ENCODE results near the gene MACROH2A1.

MACROH2A1 gene

GRCh38 chr5:135319458-135319857 is 79.6 kb downstream of the MACROH2A1 start:
- H3K9me2 ChIP-seq (ENCODE audit: low read depth, low read length), result no peaks in the 10 kb centered on the region
- no peak overlapping the region for H3K4me2 ChIP-seq (ENCODE audit: low read length)
- no peaks in the 10 kb centered on the region for H3K27me3 ChIP-seq (ENCODE audit: insufficient read depth, low read length)
- H3F3A ChIP-seq (ENCODE audit: insufficient read depth, low read length), result no peaks in the 10 kb centered on the region
- H4K20me1 ChIP-seq (ENCODE audit: insufficient read depth, low read length), result no peaks in the 10 kb centered on the region
- no peak overlapping the region for H2AFZ ChIP-seq (ENCODE audit: low read length)
- no peaks in the 10 kb centered on the region for H3K36me3 ChIP-seq (ENCODE audit: insufficient read depth, low read length)
- no peak overlapping the region for H3K27ac ChIP-seq (ENCODE audit: low read depth, low read length, poor library complexity, severe bottlenecking)
- no peaks in the 10 kb centered on the region for H3K79me2 ChIP-seq (ENCODE audit: insufficient read depth, low read length)
- H3K4me3 ChIP-seq (ENCODE audit: low read depth, low read length, poor library complexity, severe bottlenecking), result no peak overlapping the region
- no peak overlapping the region for H3K9ac ChIP-seq (ENCODE audit: low read length)
- H3K9me3 ChIP-seq (ENCODE audit: low read length), result no peaks in the 10 kb centered on the region
- TF ChIP-seq EZH2 (IDR thresholded peaks at IDR 0.05; ENCODE audit: borderline replicate concordance, low read length), result no peak
- TF ChIP-seq, protein P1, sequence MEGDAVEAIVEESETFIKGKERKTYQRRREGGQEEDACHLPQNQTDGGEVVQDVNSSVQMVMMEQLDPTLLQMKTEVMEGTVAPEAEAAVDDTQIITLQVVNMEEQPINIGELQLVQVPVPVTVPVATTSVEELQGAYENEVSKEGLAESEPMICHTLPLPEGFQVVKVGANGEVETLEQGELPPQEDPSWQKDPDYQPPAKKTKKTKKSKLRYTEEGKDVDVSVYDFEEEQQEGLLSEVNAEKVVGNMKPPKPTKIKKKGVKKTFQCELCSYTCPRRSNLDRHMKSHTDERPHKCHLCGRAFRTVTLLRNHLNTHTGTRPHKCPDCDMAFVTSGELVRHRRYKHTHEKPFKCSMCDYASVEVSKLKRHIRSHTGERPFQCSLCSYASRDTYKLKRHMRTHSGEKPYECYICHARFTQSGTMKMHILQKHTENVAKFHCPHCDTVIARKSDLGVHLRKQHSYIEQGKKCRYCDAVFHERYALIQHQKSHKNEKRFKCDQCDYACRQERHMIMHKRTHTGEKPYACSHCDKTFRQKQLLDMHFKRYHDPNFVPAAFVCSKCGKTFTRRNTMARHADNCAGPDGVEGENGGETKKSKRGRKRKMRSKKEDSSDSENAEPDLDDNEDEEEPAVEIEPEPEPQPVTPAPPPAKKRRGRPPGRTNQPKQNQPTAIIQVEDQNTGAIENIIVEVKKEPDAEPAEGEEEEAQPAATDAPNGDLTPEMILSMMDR (IDR thresholded peaks at IDR 0.05; ENCODE audit: low read length), result no peak
- no peaks in the 10 kb centered on the region for H3K4me1 ChIP-seq (ENCODE audit: insufficient read depth, low read length, severe bottlenecking)

DNA sequence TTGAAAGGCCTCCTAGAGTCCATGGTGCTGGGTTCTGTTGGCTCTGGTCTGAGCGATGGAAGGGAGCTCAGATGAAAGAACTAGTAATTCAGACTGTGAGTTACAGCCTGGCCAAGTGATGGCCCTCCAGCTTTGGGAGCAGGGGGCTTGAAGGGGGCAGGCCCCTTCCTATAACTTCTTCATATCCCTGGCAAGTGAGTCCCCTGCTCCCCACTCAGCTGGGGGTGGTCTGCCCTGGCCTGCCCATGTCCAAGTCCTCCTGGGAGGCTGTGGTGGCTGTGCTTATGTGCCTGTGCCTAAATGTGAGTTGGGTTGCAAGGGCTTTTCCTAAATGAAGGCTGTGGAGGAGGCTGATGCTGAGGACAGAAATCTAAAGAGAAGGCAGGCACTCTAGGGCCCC is 80.1 kb downstream of the MACROH2A1 start:
- H3K27ac ChIP-seq (ENCODE audit: low read depth, low read length, poor library complexity, severe bottlenecking), result no peak overlapping the region
- no peaks in the 10 kb centered on the region for H3K79me2 ChIP-seq (ENCODE audit: insufficient read depth, low read length)
- no peaks in the 10 kb centered on the region for H4K20me1 ChIP-seq (ENCODE audit: insufficient read depth, low read length)
- H3K9ac ChIP-seq (ENCODE audit: low read length), result no peak overlapping the region
- H3K9me3 ChIP-seq (ENCODE audit: low read length), result no peaks in the 10 kb centered on the region
- H3K9me2 ChIP-seq (ENCODE audit: low read depth, low read length), result no peaks in the 10 kb centered on the region
- no peaks in the 10 kb centered on the region for H3K27me3 ChIP-seq (ENCODE audit: insufficient read depth, low read length)
- no peaks in the 10 kb centered on the region for H3K36me3 ChIP-seq (ENCODE audit: insufficient read depth, low read length)
- H2AFZ ChIP-seq (ENCODE audit: low read length), result no peak overlapping the region
- no peak overlapping the region for H3K4me2 ChIP-seq (ENCODE audit: low read length)
- no peaks in the 10 kb centered on the region for H3K4me1 ChIP-seq (ENCODE audit: insufficient read depth, low read length, severe bottlenecking)
- H3K4me3 ChIP-seq (ENCODE audit: low read depth, low read length, poor library complexity, severe bottlenecking), result no peak overlapping the region
- no peak for TF ChIP-seq EZH2 (IDR thresholded peaks at IDR 0.05; ENCODE audit: borderline replicate concordance, low read length)
- TF ChIP-seq, protein P1 (IDR thresholded peaks at IDR 0.05; ENCODE audit: low read length), result no peak
- H3F3A ChIP-seq (ENCODE audit: insufficient read depth, low read length), result no peaks in the 10 kb centered on the region

DNA sequence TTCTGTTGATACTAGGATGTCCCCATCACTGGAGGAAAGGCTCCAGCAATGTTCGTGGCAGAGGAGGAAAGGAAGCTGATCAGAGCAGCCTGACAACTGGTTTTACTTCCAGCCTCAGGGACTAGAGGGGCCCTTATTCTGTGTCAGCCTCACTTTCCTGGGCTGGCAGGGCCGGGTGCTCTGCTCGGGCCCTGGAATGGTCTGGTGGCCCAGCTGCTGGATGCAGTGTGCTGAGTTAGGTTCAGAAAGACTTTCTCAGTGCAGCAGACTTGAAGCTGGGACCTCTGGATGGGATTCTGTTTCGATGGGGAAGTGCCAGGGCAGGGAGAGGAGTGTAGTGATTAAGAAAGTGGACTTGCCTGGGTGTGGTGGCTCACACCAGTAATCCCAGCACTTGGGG is 81.0 kb downstream of the MACROH2A1 start:
- H3K9me2 ChIP-seq (ENCODE audit: low read depth, low read length), result no peaks in the 10 kb centered on the region
- H3K4me3 ChIP-seq (ENCODE audit: low read depth, low read length, poor library complexity, severe bottlenecking), result no peak overlapping the region
- no peaks in the 10 kb centered on the region for H3K79me2 ChIP-seq (ENCODE audit: insufficient read depth, low read length)
- H3F3A ChIP-seq (ENCODE audit: insufficient read depth, low read length), result no peaks in the 10 kb centered on the region
- no peak overlapping the region for H2AFZ ChIP-seq (ENCODE audit: low read length)
- no peaks in the 10 kb centered on the region for H3K9me3 ChIP-seq (ENCODE audit: low read length)
- no peaks in the 10 kb centered on the region for H3K36me3 ChIP-seq (ENCODE audit: insufficient read depth, low read length)
- H3K27ac ChIP-seq (ENCODE audit: low read depth, low read length, poor library complexity, severe bottlenecking), result no peak overlapping the region
- no peak overlapping the region for H3K9ac ChIP-seq (ENCODE audit: low read length)
- no peaks in the 10 kb centered on the region for H3K4me1 ChIP-seq (ENCODE audit: insufficient read depth, low read length, severe bottlenecking)
- no peaks in the 10 kb centered on the region for H3K27me3 ChIP-seq (ENCODE audit: insufficient read depth, low read length)
- no peaks in the 10 kb centered on the region for H4K20me1 ChIP-seq (ENCODE audit: insufficient read depth, low read length)
- H3K4me2 ChIP-seq (ENCODE audit: low read length), result no peak overlapping the region
- TF ChIP-seq EZH2 (IDR thresholded peaks at IDR 0.05; ENCODE audit: borderline replicate concordance, low read length), result no peak
- TF ChIP-seq, protein P1 (IDR thresholded peaks at IDR 0.05; ENCODE audit: low read length), result no peak
